Measurements from ENCODE around the gene LRRFIP1. TPM values are rescaled to one million over a fixed set of nuclear protein-coding genes. Genes with fewer than 3 reads are reported as not detected.

The LRRFIP1 gene
- total RNA-seq, 2 experiments from 2014 or later: 264 to 281 TPM

GRCh38 chr2:237645261-237645660 is 17.9 kb downstream of the LRRFIP1 start:
- no peak for TF ChIP-seq CTCF (IDR thresholded peaks at IDR 0.05)
- no peaks in the 10 kb centered on the region for H3K27me3 Mint-ChIP-seq
- no peak overlapping the region for H3K4me3 Mint-ChIP-seq
- ChIA-PET CTCF (no interaction called here), POLR2A (no interaction called here)
- no peak for ATAC-seq
- intact Hi-C loops (cut with micrococcal nuclease): no loop called here
- no peak for DNase-seq
- no peaks in the 10 kb centered on the region for H3K4me1 Mint-ChIP-seq (ENCODE audit: low read depth)
- no peak overlapping the region for H3K27ac Mint-ChIP-seq
- no peaks in the 10 kb centered on the region for H3K9me3 Mint-ChIP-seq
- no peaks in the 10 kb centered on the region for H3K36me3 Mint-ChIP-seq (ENCODE audit: low read depth)

DNA sequence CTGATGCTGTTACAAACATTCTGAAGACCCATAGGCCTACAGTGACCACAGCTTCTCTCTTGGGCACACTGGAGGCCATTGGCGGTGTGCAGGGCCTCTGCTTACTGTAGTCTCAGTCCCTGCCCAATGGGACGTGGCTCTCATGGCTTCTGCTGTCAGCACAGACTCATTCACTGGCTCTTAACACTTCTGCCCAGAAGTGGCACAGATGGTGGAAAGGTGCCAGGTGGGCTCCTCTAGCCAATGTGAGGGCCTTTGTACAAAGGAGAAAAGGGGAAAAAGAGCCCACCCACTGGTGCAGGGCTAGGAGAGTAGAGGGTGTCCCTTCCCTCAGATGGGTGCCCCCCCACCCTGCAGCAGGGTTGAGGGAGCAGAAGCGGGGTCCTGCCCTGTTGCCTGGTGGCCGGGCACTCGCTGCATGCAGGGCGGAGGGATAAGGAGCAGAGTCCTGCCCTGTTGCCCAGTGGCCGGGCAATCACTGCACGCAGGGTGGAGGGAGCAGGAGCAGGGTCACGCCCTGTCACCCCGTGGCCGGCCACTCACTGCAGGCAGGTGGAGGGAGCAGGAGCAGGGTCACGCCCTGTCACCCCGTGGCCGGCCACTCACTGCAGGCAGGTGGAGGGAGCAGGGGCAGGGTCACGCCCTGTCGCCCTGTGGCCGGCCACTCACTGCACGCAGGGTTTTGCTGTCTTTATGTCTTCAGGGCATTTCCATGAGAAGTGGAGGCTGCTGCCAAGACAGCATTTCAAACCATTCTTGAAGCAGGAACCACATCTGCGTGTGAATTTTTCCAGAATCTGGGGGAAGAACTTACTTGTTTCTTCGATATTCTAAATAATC is 20.0 kb downstream of the LRRFIP1 start:
- no peak for DNase-seq
- peaks cover 3% of the 10 kb centered on the region for H3K9me3 Mint-ChIP-seq
- TF ChIP-seq CTCF (IDR thresholded peaks at IDR 0.05): no peak
- intact Hi-C loops (cut with micrococcal nuclease): no loop called here
- peaks cover 1% of the 10 kb centered on the region for H3K27me3 Mint-ChIP-seq
- H3K36me3 Mint-ChIP-seq (ENCODE audit: low read depth): peaks cover 4% of the 10 kb centered on the region
- no peak overlapping the region for H3K4me3 Mint-ChIP-seq
- ChIA-PET CTCF (interaction anchor here (1.1 kb wide), 1 partner anchor 131 kb away, joined by 3 read pairs; no protein-coding TSS in a partner anchor), POLR2A (no interaction called here)
- peaks cover 3% of the 10 kb centered on the region for H3K4me1 Mint-ChIP-seq (ENCODE audit: low read depth)
- H3K27ac Mint-ChIP-seq: no peak overlapping the region
- no peak for ATAC-seq

DNA sequence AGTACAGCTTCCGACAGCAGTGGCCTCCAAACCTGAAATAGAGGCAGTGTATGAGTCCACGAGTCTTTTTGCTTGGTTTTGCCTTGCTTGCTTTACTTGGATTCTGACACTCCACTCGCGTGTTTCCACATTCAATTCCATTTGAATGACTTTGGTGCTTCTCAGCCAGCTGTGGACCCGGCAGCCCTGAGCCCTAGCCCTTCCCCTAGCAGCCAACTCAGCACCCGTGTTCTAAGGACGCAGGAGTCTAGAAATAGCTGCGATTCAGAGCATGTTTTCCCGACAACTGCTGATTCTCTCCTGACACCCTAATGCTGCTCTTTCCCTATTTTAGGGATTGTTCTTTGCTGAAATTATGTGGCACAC is 20.6 kb downstream of the LRRFIP1 start:
- no peak for DNase-seq
- ChIA-PET POLR2A (no interaction called here), CTCF (no interaction called here)
- peaks cover 8% of the 10 kb centered on the region for H3K36me3 Mint-ChIP-seq (ENCODE audit: low read depth)
- H3K4me1 Mint-ChIP-seq (ENCODE audit: low read depth): peaks cover 3% of the 10 kb centered on the region
- no peak overlapping the region for H3K4me3 Mint-ChIP-seq
- H3K27ac Mint-ChIP-seq: no peak overlapping the region
- H3K9me3 Mint-ChIP-seq: peaks cover 5% of the 10 kb centered on the region
- intact Hi-C loops (cut with micrococcal nuclease): no loop called here
- TF ChIP-seq CTCF (IDR thresholded peaks at IDR 0.05): no peak
- ATAC-seq: no peak
- H3K27me3 Mint-ChIP-seq: peaks cover 2% of the 10 kb centered on the region

GRCh38 chr2:237649541-237650454 is 22.4 kb downstream of the LRRFIP1 start:
- ChIA-PET CTCF (no interaction called here), POLR2A (no interaction called here)
- H3K27ac Mint-ChIP-seq: no peak overlapping the region
- DNase-seq: no peak
- intact Hi-C loops (cut with micrococcal nuclease): no loop called here
- no peak overlapping the region for H3K4me3 Mint-ChIP-seq
- no peak for ATAC-seq
- H3K27me3 Mint-ChIP-seq: peaks cover 2% of the 10 kb centered on the region
- peaks cover 10% of the 10 kb centered on the region for H3K36me3 Mint-ChIP-seq (ENCODE audit: low read depth)
- peaks cover 10% of the 10 kb centered on the region for H3K4me1 Mint-ChIP-seq (ENCODE audit: low read depth)
- TF ChIP-seq CTCF (IDR thresholded peaks at IDR 0.05): no peak
- peaks cover 5% of the 10 kb centered on the region for H3K9me3 Mint-ChIP-seq

DNA sequence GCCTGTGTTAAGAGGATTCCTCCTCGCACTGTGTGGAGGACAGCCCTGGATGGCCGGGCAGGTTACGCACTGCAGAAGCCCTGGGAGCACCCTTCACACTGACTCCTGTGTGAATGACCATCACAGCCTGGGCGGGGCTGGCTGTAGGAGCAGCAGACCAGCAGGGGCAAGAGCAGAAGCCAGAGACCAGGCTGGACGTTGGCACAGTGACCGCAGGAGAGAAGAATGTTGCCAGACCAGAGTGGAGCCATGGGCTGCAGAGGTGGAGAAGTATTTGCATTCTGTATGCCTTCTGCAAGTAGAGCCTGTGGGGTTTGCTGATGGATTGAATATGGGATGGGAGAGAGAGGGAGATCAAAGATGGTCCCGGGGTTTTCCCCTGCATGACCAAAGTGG is 23.1 kb downstream of the LRRFIP1 start:
- Mint-ChIP-seq H3K27ac (no peak overlapping the region), H3K27me3 (peaks cover 2% of the 10 kb centered on the region), H3K36me3 (ENCODE audit: low read depth) (peaks cover 10% of the 10 kb centered on the region), H3K4me1 (ENCODE audit: low read depth) (peaks cover 16% of the 10 kb centered on the region), H3K9me3 (peaks cover 5% of the 10 kb centered on the region), H3K4me3 (no peak overlapping the region)
- CTCF ChIA-PET: no interaction called here
- TF ChIP-seq CTCF (IDR thresholded peaks at IDR 0.05): no peak
- intact Hi-C loops (cut with micrococcal nuclease): no loop called here
- ATAC-seq (no peak), DNase-seq (no peak)
- POLR2A ChIA-PET: no interaction called here

Data from activated CD8-positive, alpha-beta T cell treated with anti-CD3 and anti-CD28 coated beads for 36 hours (primary cell).